GM21576 (cell line): ENCODE measurements around the gene NT5C1A.

Source experiments
- ATAC-seq: cut with Tn5 transposase; IDR thresholded peaks from one replicate; pipeline ENCODE4 v1.9.1; 2021; ENCODE audit warnings: mild to moderate bottlenecking, moderate library complexity; ENCODE audit not compliant: unreplicated experiment

NT5C1A gene

DNA sequence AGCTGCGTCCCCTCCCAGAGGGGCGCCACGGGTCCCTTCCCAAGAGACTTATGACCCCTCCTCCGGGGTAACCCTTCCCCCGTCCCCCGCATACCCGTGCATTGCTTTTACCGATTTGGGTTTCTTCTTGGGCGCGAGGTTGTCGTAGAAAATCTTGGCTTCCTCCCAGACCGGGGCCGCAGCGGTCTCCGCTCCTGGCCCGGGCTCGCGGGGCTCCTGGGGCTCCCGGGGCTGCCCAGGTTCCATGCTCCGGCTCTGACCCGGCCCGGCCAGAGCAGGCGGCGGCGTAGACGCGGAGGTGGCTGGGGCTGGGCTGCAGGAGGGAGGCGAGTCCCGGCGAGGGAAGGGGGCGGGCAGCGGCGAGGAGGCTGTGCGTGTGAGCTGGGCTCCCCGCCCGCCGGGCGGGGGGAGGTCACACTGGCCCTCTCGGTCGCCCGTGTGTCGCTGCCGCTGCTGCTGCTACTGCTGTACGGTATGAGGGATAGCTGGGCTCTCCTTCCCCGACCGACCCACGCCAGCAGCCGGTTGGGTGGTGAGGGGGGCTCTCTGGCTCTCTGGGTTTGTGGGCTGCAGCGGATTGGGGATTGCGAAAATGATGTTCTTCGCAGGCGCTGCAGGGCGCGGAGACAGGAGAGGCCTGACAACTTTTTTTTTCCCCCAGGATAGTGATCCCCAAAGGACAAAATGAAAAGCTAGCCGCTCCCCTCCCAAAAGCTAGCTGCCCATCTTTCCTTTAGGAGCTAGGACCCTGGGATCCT, at the start of gene NT5C1A:
NT5C1A (minus strand) TSS at position 315 of the 758 bp plus-strand sequence; CDS start at position 246, 69 bp downstream.
- ATAC-seq: no peak

DNA sequence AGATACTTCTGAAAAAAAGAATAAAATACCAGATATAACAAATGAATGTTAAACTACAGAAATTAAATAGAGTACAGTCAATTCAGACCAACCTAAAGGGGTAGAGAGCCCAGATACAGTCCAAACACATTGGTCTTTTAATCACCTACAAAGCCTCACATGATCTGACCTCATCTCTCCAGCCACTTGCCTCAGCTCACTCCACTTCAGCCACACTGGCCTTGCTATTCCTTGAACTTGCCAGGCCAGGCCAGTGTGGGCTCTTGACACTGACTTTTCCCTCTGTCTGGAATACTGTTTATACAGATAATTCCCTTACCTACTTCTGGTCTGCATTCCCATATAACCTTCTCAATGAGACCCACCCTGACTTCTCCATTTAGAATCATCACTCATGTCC, 49.8 kb upstream of the NT5C1A start:
- no peak for ATAC-seq

DNA sequence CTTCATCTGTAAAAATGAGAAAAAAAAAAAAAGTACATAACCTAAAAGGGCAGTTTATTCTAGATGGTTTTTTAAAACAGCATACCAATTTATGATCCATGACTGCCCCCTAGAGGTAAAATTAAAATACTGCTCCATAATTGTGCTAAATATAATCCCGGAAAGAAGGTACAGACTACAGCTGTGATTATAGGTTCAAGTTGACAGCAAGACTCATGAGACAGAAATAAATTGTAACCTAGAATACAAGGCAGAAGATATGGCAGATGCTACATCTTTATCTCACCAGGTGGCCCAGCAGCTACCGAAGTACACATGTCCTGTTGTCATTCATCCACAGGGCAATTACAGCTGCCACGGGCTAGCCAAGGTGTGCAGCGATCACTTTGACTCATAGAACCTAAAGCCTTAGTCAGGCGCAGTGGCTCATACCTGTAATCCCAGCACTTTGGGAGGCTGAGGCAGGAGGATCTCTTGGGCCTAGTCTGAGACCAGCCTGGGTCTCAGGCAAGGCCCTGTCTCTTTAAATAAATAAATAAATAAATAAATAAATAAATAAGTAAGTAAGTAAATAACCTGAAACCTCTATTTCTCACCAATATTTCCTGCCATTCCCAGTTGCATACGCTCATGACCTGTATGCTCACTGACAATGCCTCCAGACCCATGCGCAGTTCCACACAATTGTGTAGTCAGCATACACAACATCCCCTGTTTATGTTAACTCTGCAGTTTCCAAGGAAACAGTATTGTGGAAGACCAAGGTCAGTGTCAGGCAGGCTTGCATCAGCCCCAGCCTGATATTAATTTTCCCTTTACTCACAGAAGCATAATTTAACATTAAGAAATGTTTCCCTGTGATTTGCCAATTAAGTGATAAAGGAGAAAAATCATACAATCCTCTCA, 48.4 kb upstream of the NT5C1A start:
- no peak for ATAC-seq

DNA sequence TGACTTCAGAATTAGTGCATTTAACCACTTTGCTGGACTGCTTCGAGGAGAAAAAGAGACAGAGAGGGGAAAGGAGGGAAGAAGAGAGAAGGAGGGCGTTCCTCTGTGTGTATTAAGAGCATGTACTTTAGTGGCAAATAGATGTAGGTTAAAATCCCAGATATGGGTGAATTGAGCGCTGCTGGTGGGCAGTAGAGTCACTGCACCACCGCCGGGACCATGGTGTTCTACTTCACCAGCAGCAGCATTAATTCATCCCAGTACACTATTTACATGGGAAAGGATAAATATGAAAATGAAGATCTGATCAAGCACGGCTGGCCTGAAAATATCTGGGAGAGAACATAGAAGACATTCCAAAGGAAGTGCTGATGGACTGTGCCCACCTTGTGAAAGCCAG, 45.9 kb upstream of the NT5C1A start:
- ATAC-seq: no peak

DNA sequence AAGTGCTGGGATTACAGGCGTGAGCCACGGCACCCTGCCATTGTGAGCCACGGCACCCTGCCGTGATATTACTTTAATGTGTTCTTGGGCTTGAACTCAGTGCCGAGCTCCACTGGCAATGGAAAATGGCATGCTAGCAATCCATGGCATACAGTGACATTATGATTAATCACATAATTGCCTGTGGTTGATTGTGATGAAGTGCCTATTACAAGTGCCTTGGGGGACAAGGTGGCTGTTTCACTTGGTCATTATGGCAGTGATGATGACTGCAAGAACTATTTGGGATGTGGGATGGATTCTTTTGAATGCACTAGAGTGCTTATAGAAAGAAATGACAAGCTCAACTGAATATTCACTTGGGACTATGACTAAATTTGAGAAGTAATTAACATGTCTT, 41.6 kb upstream of the NT5C1A start:
- no peak for ATAC-seq

DNA sequence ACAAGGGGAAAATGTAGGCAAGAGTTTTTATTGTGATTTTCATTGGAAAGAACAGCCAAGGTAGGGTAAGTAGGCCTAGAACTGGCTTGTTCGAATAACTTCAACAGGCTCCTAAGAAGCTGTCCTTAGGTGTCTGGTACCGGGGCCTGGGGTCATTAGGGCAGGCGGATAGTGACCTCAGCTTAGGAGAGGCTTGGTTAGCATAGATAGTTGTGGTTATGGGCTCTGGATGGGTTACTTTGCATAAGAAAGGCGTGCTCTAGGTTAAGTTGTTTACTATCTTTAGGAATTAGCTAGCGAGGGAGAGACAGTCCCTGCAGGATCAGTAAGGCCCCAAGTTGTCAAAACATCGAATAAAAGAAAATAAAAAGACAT, 40.0 kb upstream of the NT5C1A start:
- ATAC-seq: no peak

DNA sequence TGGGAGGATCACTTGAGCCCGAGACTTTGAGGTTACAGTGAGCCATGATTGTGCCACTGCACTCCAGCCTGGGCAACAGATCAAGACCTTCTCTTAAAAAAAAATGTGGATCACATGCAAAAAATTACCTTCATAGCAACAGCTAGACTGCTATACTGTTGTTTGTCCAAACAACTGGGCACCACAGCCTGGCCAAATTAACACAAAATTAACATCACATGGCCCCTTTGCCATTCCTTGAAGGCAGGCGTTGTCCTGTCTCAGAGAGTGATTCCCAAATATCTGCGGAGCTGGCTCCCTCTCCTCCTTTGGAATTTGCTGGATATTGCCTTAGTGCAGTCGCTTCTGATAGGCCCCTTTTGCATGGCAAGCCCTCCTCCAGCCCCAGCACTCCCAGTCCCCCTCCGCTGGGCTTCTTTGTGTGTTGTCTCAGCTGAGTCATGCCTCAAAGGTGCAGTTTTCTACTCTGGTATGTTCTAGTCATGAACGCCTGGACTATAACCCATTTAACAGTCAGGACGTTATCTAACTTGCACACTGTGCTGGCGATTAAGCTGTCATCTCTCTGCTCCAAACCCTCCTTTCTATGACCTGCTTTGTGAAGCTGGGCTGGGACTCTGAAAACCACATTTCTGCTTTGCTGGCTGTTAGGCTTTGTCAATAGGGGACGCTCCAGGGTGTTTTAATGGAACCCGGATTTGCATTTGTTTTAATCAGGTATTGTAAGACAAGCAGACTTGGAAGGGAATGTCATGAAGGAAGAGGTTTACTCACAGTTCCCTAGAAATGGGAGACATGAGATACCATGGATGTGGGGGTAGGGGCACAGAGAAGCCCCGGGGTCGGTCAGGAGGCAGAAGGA, 39.4 kb upstream of the NT5C1A start:
- ATAC-seq: no peak

DNA sequence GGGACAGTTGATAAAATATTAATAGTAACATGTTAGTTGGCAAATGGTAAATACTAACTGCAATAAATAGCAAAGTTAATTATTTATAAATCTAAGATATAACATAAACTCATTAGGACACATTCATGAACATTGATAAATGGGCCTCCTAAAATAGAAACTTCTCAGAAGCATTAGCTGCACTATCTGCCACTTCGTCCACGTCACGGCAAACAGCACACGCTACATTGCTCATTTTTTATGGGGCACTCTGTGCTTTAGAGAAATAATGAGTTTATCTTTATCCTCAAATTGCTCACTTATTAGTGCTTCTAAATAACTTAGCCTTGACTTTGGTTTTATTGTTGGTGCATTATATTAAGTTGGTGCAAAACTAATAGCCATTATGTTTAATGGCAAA, 35.6 kb upstream of the NT5C1A start:
- no peak for ATAC-seq

DNA sequence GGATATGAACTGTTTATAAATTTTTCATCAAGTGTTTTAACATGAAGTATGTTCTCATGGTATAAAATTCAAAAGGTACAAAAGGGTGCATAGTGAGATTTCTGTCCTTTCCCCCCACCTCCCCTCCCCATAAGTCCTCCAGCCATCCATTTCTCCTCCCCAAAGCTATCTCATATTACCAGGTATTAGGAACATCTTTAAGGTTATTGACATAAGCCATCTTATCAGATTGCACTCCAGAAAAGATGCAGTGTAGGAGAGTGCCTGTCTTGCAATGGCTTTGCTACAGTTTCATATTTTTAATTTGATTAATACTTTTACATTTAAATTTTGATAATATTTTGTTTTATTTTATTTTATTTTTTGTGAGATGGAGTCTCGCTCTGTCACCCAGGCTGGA, 32.9 kb upstream of the NT5C1A start:
- no peak for ATAC-seq

DNA sequence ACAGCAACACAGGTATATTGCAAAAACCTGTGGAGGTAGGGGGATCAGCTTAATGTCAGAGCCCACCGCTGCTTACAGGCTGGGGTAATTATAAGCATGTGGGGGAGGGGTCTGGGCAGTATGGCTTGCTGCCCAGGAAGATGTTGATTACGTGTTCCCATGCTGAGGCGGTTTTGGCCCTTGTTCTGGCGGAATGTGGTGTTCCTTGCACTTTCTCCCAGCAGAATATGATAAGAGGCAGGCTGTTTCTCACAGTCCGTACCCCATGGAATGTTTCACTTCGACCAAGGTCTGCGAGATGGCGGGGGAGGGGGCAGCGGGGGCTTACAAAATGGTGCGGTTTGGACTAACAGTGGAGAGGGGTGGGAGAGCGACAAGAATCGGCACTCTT, 29.1 kb upstream of the NT5C1A start:
- ATAC-seq: no peak

DNA sequence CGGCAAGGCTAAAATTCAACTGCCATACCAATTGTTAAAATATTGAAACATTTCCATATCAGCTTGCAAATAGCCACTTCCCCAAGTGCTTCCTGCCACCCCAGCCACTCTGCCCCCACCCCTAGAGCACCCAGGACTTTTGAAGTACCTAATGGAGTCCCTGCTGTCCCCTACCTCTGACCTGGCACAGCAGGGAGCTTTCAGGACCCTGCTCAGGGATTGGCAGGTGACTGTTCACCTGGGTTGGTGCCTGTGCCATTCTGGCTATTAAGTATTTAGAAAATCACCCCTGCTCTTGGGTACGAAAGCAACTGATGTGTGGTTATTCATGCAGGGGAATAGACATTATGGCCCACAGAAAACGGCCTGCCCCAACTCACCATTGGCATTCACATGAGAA, 28.4 kb upstream of the NT5C1A start:
- ATAC-seq: no peak

DNA sequence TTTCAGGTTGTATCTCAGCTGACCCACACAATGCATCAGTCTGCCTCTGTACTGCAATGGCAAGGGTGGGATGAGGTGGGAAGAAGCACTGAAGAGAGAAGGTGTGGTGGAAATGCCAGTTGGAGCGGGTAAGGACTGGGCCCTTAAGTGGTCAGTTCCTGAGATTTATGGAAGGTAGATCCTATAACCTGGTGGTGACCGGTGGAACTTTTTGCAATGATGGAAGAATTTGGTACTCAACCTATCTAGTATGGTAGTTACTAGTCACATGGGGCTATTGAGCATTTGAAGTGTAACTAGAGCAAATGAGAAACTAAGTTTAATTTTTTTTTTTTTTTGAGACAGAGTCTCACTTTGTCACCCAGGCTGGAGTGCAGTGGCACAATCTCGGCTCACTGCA, 27.5 kb upstream of the NT5C1A start:
- ATAC-seq: no peak

DNA sequence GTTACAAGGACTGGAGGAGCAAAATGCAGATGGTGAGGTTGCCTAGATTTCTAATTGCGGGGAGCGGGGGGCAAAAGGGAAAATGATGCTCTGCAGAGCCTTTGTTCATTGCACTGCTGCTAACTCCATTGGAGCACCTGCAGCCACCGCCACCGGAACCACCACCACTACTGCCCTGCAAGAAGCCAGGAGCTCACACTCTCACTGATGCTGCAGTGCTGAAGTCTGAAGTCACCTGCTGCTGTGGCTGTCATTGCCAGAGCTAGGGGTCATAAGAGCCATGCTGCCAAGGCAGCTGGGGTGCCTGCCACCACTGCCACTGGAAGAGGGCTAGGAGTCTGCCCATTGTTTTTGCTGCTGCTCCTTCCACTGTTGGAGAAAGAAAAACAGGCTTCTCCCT, 26.7 kb upstream of the NT5C1A start:
- no peak for ATAC-seq

DNA sequence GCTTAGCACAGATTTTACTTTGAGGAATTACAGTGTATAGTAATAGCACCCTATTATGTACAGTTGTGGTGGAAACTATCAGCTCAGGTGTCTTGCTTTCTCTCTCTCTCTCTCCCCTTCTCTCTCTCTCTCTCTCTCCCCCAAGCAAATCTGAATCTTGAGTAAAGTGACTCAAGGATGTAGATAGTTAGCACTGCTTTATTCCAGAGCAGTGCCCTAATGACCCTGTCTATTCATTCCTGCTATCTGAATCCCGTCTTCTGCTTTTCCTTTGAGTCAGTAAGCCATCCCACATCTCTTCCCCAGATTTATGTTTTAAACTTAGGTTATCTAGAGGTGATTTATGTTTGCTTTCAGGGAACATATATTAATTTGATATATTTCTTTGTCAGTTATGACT, 24.5 kb upstream of the NT5C1A start:
- no peak for ATAC-seq

DNA sequence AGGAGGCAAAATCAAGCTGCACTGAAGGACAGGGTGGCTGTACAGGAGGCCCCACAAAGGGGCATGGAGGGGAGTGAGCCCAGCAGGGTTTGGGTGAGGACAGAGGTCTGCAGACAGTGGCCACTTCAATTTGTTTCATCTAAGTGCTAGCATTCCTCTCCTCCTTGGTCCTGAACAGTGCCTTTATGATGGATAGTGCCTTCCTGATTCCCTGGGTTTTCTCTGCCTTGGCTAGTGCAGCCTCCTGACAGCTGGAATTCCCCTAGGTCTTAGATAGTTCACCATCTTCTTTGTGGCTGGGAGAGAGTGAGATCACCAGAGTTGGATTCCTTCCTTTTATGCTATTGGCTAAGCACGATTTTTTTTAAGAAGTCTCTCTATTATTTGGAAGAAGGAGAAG, 23.1 kb upstream of the NT5C1A start:
- no peak for ATAC-seq

DNA sequence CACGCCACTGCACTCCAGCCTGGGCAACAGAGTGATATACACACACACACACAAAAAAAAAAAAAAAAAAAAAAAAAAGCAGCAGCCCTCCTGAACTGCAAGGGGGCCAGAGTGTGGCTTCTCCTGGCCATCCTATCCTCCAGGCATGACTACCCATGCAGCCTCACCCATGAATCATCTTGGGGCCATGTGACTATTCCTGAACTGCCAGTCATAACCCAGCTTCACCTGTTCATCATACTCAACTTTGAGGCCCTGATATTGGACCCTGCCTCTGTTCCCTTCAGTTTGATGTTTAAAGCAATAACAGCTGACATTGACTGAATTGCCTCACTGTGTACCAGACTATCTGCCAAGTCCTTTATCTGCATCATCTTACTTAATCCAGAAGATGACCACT, 22.1 kb upstream of the NT5C1A start:
- ATAC-seq: no peak

DNA sequence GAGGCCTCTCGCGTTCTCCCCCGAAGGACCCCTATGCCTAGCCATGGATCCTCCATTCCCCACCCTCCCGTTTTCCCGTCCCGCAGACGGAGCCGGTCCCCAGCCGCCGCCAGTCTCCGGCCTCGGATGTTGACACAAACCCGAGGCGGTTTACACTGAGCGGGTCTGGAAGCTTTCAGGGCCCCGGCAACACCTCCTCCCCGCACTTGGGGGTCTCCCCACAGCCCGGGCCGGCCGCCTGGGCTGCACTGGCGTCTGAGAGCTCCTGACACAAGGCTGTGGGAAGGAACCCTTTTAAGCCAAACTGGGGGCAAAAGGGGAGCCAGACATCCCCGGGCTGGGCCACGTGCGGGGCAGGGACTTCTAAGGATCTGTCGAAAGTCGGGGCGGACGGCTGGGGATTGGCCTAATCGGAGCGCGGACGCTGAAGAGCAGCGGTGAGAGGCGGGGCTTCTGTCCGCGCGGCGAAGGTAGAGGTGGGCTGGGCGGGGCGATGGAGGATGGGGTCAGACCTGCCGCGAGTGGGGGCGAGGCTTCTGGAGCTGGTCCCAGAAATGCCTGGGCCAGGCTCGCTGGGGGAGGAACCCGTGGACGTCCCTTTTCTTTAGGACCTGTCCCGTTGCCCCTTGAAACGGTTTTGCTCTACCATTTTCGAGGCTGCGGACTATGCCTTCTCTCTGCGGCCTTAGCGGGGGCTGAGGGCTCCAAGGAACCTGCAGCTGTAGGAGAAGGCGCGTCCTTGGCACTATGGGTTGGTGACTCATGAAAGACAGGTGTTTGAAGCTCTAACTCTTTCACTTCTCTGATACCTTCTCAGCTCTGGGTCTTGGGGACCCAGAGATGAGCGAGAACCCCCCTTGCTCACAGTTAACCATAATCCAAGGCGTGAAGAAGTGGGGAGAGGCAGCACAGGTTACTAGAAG, 20.5 kb upstream of the NT5C1A start:
- ATAC-seq: no peak

DNA sequence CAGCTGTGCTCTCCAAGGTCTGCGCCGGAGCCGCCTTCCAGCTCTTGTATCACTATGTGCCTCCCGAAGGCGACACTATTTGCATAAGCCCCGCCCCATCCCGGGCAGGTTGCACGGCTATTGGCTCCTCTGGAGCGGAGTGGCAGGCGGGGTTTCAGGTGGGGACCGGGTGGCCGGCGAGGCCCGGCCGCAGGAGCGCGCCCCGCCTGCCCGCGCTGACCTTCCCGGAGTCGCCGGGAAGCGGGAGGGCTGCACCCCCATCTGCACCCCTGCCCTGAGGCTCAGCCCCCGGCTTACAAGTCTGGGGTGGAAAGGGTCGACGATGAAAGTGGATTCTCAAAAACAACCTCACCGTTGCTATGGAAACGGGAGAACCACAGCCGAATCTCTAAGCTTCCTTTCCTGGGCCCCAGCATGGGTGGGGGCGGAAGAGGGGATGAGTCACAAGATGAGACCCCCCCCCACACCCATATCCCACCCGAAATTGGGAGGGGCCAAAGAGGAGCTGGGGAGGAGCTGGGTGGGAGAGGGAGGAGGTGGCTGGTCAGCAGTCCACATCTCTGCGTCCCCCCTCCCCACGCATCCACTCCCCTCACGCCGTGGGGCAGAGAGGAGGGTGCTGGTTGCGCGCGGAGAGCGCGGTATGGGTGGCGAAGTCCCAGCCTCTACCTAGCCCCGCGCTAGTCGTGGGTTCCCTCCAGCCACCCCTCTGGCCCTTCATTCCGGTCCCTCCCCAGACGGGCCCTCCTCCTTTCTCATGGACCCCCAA, 19.7 kb upstream of the NT5C1A start, which contains the start of gene HPCAL4:
HPCAL4 (minus strand) TSS at position 51 of the 769 bp plus-strand sequence. CDS start 6,830 bp downstream, outside the sequence.
- ATAC-seq: peak; percentile 63

DNA sequence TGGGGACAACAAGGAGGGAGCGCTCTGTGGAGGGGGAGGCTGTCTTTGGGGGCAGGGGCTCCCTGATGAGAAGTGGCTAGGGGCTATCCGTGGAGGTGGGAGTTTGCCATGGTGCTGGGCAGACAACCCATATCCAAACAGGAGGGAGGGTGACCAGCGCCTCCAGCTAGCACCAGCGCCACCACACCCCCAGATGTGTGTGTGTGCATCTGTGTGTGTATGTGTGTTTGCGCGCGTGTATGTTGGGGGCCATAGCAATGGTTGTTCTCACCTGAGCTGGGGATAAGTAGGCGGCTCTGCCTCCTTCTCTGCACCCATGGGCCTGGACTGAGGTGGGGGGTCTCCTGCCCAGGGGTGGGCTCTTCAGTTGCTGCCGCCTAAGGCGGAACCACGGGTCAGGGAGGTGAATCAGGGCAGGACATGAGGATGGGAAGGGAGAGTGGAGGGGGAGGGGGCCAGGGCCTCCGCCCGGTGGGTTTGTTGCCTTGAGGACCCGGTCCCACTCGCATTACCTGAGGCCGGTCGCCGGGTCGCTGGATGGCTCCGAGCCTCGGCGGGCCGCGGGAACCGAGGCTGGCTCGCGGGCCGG, 19.0 kb upstream of the NT5C1A start:
- no peak for ATAC-seq
